GM18868 (cell line): ENCODE results near the gene RAPH1.
"Not testable (repeated sequence)": the region's sequence is repeated elsewhere in the genome, so short reads cannot be mapped to it uniquely, and the experiment has no call there.

Source experiments
- ATAC-seq: cut with Tn5 transposase; IDR thresholded peaks from one replicate; pipeline ENCODE4 v1.9.1; 2021; ENCODE audit warnings: mild to moderate bottlenecking, moderate library complexity; ENCODE audit not compliant: unreplicated experiment

Gene RAPH1

DNA sequence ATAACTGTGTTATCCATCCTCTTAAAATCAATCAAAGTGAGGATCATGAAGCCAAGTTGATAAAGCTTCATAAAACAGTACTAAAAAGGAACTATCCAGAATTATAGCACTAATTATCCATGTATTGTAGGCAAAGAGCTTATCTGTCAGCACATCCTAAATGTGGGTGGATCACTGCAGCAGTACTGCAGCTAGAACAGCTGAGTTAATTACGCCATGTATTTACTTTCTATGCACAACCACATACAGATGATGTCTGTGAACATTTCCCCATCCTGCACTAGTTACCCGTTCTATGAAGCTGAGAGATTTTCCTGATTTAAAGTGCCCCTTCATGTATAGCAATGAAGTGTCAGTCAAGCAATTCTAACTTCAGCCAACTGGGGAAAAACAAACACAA lies 96.6 kb downstream of the RAPH1 start:
- no peak for ATAC-seq

DNA sequence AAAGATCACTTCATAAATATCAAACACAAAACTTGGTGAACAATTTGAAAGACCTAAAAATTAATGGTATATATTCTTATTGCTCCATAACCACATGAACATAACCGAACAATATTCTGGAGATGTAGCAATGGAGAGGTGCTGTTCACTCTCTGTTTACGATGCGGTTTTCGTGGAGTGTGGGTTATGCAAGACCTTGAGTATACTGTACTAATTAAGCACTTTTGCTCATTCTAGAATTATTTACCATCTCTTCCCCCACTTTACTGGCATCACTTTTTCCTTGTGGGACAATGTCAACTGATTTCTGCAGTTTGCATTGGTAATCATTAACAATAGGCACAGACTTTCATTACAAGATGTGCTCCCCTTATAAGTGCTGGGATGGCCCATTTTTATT lies 97.6 kb downstream of the RAPH1 start:
- ATAC-seq: no peak

DNA sequence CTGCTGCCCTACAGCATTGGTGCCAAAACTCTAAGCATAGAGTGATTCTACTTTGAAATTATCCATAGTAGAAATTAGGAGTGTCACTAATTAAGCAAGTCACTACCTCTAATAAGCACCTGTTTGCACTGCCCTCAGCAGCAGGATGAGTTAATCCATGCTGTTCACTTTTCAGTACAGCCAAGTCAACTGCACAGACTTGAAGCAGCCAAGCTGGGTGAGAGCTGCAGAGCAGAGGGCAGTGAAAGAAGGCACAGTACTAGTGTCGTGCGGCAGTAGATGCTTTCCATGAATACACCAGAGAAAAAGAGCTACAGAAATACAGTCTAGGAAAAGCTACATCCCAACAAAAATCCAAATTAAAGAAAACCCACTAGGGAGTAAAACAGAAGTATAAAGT lies 98.6 kb downstream of the RAPH1 start:
- ATAC-seq: no peak

DNA sequence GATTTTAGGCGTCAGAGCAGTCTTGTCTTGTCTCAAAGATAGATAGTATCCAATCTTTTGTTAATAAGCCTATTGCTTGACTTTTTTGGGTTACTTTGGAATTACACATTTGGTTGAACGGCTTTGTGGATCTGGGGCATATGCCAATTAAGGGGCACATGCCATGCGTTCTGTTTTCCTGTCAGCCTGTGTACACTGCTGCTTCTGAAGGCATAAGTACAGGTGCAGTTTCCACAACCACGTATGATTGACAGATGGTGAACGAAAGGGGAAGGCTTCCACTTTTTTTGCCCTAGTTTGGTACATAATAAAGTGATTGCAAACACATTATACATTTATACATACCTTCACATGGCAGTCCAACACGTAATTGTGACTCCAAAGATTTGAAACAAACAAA lies 102.3 kb downstream of the RAPH1 start:
- no peak for ATAC-seq

DNA sequence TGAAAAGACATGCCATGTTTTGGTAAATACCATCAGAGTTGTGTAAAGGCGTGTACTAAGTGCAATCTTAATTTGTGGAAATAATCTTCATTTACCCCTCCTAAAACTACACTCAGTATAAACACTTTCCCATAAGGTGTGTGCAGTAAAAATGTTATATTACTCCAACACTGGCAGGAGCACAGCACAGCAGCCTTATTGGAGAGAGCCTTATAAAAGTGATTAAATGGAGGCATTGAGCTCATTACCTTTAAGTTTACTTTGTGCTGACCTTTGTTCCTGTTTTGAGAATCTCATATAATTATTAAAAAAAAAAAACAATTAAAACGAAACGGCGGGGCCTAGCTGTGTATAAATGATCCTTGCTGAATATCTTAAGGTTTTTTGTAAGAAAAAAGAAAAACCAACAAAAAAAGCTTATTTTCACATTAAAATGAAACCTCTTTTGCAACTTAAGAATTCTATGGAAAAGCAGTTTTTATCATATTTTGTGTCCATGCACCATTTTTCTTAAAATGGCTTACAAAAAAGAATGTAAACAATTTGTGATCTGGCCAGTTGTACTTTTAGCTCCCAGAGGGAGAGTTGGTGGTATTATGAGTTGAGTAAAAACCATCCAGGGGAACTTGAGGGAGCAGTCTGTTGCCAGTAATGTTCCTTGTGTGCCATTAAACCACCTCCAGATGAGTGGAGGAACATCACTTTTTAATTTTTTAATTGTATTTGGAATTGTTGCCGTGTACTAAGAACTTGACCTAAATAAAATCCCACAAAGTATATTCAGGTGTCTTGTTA lies 103.5 kb downstream of the RAPH1 start:
- ATAC-seq: no peak

DNA sequence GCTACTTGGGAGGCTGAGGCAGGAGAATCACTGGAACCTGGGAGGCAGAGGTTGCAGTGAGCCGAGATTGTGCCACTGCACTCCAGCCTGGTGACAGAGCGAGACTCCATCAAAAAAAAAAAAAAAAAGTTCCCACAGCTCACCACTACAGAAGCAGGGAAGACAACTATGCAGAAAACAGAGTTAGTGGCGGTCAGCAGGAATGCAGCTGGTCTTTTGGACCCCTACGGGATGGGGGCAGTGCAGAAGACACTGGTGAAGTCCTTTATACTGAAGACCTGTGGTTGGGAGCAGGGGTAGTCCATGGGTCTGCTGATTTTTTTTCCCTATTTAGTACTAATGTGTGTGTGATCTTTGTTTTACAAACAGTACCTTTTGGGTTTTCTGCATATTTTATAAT lies 105.5 kb downstream of the RAPH1 start:
- ATAC-seq: not testable (repeated sequence)

DNA sequence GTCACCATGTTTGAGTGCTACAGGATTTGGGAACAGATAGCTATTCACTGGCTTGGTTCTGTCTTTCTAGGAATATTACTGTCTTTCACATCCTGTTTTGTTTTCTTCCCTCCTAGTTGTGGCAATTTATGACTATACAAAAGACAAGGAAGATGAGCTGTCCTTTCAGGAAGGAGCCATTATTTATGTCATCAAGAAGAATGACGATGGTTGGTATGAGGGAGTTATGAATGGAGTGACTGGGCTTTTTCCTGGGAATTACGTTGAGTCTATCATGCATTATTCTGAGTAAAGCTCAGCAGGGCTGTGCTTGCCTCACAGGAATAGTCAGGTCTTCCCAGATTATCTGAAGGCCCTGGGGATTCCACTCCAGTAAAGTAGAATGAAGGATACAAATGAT lies 108.0 kb downstream of the RAPH1 start:
- no peak for ATAC-seq

DNA sequence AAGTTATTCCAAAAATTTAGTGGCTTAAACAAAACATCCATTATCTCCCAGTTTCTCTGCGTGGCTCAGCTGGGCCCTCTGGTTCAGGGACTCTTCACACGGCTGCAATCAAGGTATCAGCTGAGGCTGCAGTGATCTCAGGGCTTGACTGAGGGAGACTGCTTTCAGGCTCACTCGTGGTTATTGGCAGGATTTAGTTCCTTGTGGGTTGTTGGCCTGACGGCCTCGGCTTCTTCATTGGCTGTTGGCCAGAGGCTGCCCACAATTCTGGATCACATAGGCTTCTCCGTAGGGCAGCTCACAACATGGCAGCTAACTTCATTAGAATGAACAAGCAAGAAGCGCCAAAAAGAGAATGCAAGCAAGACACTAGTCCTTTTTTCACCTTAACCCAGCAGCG lies 116.8 kb downstream of the RAPH1 start:
- no peak for ATAC-seq

DNA sequence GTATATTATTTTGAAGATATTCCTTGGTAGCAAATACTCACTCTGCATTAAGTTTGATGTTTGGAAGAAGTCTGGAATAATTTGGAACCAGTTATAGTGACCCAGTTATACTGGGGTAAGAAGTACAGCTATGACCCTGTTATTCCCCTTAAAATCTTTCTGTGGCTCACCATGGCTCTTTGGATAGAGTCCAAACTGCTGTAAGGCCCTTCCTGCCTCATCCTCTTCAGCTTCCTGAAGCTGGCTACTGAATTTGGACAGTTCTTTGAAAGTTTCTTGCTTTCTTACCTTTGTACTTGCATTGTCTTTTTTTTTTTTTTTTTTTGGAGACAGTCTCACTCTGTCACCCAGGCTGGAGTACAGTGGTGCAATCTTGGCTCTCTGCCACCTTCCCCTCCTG lies 121.3 kb downstream of the RAPH1 start:
- no peak for ATAC-seq

DNA sequence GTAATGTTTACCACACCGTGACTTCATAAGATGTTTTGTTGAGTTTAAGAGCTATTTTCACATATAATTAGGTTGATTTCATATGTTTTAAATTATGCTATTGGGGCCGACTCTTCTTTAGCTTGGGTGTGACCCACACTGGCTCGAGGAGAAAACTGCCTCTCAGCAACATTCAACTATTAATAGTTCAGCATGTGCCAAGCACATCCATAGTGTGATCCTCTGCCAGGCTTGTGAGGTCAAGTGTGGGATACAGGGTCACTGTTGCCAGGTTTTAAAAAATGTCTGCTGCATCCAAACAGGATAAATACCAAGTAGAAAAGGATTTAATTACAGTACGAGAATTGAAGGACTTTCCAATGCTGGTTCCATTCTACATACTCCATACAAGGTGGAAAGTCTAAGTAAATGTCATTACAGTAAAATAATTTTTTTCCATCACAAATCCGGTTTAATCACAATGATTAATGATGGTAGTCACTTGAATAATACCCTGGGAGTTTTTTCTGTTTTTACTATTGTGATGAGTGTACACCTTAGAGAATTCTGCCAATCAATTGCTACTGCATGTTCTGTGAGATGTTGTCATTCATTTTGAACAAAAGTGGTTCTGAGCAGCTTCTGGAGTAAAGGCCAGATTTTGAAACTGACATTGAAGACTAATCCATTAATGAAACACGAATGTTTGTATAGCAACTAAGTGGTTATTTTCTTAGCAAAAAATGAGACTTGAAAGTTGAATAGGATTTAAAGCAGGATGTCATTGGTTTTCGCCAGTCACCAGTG lies 122.4 kb downstream of the RAPH1 start:
- no peak for ATAC-seq

DNA sequence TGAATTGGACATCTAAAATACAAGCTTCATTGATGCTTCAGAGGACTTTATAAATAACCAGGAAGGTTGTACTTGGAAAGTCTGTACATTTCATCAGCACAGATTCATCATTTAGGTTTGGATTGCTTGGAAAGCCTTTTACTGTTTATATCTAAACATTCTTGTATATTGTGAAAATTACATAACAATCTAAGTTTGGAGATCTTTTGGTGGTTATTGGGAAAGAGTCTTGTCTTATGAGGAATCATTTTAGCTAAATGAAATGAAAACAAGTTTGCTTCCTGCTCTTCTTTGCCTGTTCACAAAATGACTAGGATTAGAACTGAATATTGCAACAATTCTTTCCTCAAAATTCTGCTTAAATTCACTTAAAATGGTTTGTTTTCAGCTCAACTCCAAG lies 127.6 kb downstream of the RAPH1 start:
- ATAC-seq: no peak

DNA sequence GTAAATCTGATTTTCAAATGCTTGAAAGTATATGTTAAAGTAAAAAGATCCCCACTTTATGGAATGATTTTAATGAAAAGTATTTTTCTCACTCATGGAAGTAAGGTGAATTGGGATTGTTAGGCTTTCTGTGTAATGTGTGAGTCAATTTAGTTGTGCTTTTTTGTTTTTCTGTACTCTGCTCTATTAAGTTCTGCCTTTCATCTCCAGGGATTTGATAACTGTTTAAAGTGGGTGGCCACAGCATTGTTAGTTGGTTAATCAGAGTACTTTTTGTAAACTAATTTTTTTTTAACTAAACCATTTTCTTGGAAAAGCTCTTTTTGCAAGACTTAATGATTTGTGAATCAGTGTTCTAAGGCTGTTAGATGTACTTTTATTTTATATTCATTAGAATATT lies 130.1 kb downstream of the RAPH1 start:
- no peak for ATAC-seq

DNA sequence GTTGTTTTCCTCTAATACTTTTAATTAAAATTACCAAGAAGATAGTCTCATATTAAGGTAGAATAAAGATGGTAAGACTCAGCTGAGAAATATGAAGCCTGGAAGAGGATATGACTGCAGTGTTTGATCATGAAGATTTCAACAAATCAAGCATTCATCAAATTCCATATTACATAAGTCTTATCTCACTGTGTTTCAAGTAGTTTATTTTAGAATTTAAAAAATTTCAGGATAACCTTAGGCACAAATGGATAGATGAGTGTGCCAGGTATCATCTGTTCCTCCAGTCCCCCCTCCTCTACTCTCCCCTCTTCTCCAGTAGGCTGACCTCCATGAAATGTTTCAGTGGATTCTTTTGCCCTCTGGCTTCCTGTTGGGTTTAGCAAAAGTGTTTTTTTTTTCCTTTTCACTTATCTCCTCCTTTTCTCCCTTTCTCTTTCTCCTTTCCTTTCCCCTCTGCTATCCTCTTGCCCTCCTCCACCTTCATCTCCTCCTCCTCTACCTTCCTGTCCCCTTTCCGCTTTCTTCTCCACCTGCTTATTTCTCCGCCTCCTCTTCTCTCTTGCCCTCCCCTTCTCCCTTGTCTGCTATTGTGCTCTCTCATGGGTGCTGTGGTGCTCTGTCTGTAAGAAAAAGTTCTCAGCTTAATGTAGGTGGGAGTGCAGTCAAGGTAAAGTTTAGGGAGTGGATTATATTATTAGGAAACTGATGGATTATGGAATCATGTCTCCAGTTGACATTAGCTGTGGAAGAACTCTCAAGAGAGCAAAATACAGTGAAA lies 134.1 kb downstream of the RAPH1 start:
- ATAC-seq: no peak

DNA sequence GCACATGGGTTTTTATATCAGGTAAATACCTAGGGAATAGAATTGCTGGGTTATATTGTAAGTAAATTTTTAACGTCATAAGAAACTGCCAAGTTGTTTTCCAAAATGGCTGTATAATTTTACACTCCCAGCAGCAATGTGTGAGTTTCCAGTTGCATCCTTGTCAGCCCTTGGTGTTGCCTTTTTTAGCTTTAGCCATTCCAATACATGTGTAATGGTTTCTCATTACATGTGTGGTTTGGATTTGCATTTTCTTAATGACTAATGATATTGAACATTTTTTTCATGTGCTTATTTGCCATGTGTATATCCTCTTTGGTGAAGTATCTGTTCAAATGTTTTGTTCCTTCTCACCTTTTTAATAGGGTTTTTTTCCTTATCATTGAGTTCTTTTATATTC lies 136.1 kb downstream of the RAPH1 start:
- no peak for ATAC-seq

DNA sequence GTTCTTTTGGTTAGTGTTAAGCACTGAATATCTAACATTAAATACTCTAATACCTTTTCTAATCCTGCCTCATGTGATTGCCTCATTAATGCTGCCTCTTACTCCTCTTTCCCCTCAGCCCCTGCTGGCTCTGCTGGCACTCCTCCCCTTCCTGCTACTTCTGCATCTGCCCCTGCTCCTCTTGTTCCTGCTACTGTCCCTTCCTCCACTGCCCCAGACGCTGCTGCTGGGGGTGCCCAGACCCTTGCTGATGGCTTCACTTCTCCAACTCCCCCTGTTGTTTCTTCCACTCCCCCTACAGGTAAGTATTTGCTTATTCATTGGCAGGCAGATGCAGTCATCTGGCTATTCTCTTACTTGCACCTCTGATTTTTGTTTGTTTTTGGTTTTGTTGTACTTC lies 138.4 kb downstream of the RAPH1 start:
- ATAC-seq: no peak

DNA sequence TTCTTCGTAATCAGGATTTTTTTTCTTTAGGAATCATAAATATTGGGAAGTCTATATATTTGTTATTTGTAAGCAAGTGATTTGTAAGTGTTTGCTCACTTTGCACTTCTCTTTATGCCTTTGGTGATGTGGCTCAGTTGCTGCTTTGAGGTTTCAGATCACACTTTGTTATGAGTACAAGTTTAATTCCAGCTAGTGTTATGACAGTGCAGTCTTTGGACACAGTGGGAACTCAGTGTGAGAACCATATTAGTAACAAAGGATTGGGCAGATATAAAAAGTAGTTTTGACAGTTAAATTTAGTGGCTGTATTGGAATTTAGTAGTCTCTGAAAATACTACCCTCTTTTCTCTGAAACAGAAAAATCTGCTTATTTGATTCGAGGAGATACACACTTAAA lies 139.2 kb downstream of the RAPH1 start:
- no peak for ATAC-seq

DNA sequence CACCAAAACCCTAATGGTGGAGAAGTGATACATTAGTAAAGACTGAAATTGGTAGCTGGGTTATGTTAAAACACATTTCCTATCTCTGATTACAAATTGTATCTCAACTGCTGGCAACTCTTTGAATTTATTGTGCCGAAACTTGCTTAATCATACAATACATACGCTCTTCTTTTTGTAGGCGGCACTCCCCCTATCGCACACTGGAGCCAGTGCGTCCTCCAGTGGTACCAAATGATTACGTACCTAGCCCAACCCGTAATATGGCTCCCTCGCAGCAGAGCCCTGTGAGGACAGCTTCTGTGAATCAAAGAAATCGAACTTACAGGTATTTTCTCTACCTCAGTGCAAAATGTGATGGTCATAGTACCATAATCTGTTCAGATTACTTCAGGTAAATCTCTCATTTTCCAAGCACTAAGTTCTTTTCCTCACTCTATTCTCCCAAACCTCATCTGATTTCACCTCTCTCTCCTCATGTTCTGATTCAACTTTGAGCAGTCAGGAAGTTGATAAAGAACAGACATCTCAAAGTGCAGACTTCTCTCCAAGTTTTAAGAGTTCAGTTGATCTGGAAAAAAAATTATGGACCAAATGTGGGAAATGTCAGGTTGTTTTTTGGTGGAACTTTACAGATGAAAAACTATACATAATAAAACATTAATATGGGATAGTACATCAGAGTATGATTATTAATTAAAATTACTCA lies 140.4 kb downstream of the RAPH1 start:
- ATAC-seq: no peak

DNA sequence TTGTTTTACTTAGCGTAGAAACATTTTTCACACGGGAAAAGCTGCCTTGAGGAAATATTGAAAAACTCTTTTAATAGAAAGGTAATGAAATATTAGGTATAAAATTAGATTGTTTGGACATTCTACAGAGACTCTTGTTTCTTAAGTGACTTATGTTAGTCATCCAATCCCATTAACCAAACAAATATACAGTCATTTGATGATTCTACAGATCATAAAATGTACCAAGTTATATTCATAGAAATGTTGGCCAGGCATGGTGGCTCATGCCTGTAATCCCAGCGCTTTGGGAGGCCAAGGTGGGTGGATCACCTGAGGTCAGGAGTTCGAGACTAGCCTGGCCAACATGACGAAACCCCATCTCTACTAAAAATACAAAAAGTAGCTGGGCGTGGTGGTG lies 146.9 kb downstream of the RAPH1 start:
- ATAC-seq: not testable (repeated sequence)

DNA sequence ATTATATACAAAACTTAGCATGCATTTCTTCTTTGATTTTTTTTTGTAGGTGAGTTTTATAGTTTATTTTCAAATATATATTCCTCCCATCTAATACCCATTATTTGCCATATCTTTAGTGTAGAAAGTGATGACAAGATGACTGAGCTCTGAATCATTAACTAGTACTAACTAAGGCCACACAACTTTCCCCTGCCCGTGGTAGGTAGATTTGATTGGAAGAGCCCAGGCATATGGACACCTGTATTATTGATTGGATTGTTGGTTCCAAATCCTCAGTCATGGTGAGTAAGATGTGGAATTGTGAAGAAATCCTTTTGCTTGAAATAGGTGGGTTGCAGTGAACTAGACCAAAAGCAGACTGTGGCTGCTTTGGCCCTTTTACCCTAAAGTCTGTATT lies 152.1 kb downstream of the RAPH1 start:
- ATAC-seq: no peak

DNA sequence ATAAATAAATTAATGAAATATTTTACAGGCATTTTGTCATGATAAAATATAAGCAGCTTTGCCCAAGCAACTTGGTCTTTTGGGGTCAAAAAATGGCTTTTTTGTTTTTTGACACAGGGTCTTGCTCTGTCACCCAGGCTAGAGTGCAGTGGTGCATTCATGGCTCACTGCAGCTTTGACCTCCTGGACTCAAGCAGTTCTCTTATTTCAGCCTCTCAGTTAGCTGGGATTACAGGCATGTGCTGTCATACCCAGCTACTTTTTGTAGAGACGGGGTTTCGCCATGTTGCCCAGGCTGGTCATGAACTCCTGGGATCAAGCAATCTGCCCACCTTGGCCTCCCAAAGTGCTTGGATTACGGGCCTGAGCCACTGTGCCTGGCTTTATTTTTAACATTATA lies 155.9 kb downstream of the RAPH1 start:
- no peak for ATAC-seq

DNA sequence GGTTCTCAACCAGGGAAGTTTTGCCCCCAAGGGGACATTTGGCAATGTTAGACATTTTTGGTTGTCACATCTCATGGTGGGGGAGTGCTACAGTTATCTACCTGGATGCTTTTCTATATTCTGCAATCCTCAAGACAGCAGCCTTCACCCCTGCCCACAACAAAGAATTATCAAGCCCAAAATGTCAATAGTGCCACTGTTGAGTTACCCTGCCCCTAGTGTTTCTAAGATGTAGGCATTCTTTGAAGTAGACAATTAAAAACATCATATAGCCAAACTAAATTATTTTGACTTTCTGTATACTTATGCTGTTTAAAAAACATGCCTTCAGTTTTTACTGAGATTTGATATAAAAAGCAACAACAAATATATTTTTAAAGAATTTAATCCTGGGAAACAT lies 158.9 kb downstream of the RAPH1 start:
- no peak for ATAC-seq
